HuH-7.5 (cell line): Measurements from ENCODE around the gene PGAP2.
A peak's percentile ranks its signal among the peaks of the same experiment; 100 is the strongest.
"Not testable (repeated sequence)": the region's sequence is repeated elsewhere in the genome, so short reads cannot be mapped to it uniquely, and the experiment has no call there.

Experiments
- DNase-seq: peaks from one replicate; pipeline ENCODE4 v3.0.0; 2011; ENCODE audit warnings: low spot score

PGAP2 gene

GRCh38 chr11:3807909-3808860, at the start of gene PGAP2:
Gene PGAP2, plus strand, starts transcription at chr11:3808560. Its CDS starts 2,700 bp downstream, at chr11:3811260.
- DNase-seq, result peak; percentile 69

- no peak for DNase-seq
Measured at GRCh38 chr11:3764266-3764665, 44.1 kb upstream of the PGAP2 start.

- DNase-seq, result not testable (repeated sequence)
Measured at GRCh38 chr11:3766836-3767235, 41.5 kb upstream of the PGAP2 start.

GRCh38 chr11:3767536-3767935, 40.8 kb upstream of the PGAP2 start:
- no peak for DNase-seq

GRCh38 chr11:3773180-3773579, 35.2 kb upstream of the PGAP2 start:
- DNase-seq, result no peak

GRCh38 chr11:3775736-3776406, 32.5 kb upstream of the PGAP2 start:
- no peak for DNase-seq

- no peak for DNase-seq
Measured at GRCh38 chr11:3781423-3781822, 26.9 kb upstream of the PGAP2 start.

GRCh38 chr11:3782963-3783362, 25.4 kb upstream of the PGAP2 start:
- no peak for DNase-seq

- DNase-seq, result no peak
Measured at GRCh38 chr11:3783611-3784010, 24.7 kb upstream of the PGAP2 start.

GRCh38 chr11:3786781-3787428, 21.5 kb upstream of the PGAP2 start:
- no peak for DNase-seq

GRCh38 chr11:3794387-3794786, 14.0 kb upstream of the PGAP2 start:
- DNase-seq, result not testable (repeated sequence)

GRCh38 chr11:3795131-3796001, 13.0 kb upstream of the PGAP2 start:
- DNase-seq, result no peak

- no peak for DNase-seq
Measured at GRCh38 chr11:3796002-3796311, 12.4 kb upstream of the PGAP2 start.

- no peak for DNase-seq
Measured at GRCh38 chr11:3796346-3796745, 12.0 kb upstream of the PGAP2 start.

- peak; percentile 33 for DNase-seq
Measured at GRCh38 chr11:3796801-3797328, 11.5 kb upstream of the PGAP2 start.

GRCh38 chr11:3797329-3798090, 10.8 kb upstream of the PGAP2 start, which contains the start of gene NUP98:
Gene NUP98, minus strand, starts transcription at chr11:3797554. Its CDS starts 15,437 bp downstream, at chr11:3782117.
- peak; percentile 89 for DNase-seq

GRCh38 chr11:3799143-3799542, 9.2 kb upstream of the PGAP2 start:
- no peak for DNase-seq

- no peak for DNase-seq
Measured at GRCh38 chr11:3799873-3800272, 8.5 kb upstream of the PGAP2 start.

GRCh38 chr11:3802011-3802790, 6.2 kb upstream of the PGAP2 start:
- DNase-seq, result no peak
